Myocyte (in vitro differentiated cells): ENCODE measurements around the gene ART5. TPM values are rescaled to one million over a fixed set of nuclear protein-coding genes. Genes with fewer than 3 reads are reported as not detected.
"Not testable (repeated sequence)": the region's sequence is repeated elsewhere in the genome, so short reads cannot be mapped to it uniquely, and the experiment has no call there.

Experiments
- DNase-seq: peaks from one replicate; pipeline ENCODE4 v3.0.0-alpha.2; 2012; ENCODE audit warnings: low read depth
- total RNA-seq: library from RNA; depleted of rRNA; stranded (reverse); fragments of >200 nt; gene quantifications from 2 replicates; pipeline ENCODE4 v1.2.3, GENCODE V29; 2014

The ART5 gene
- total RNA-seq, 1 donor from 2014 or later = 0.88 TPM

- DNase-seq = no peak
Observed at GRCh38 chr11:3622521-3622920, 19.3 kb downstream of the ART5 start.

- DNase-seq = no peak
Observed at GRCh38 chr11:3617990-3618389, 23.8 kb downstream of the ART5 start.

GRCh38 chr11:3616721-3617460 lies 24.9 kb downstream of the ART5 start:
- peak; percentile 93 for DNase-seq

- DNase-seq = peak; percentile 71
Observed at GRCh38 chr11:3615998-3616397, 25.8 kb downstream of the ART5 start.

- DNase-seq = peak; percentile 97
Observed at GRCh38 chr11:3614742-3615171, 27.0 kb downstream of the ART5 start.

GRCh38 chr11:3613998-3614741 lies 27.6 kb downstream of the ART5 start:
- peak; percentile 34 for DNase-seq

GRCh38 chr11:3611976-3612678 lies 29.7 kb downstream of the ART5 start:
- DNase-seq = no peak

GRCh38 chr11:3610846-3611245 lies 30.9 kb downstream of the ART5 start:
- no peak for DNase-seq

GRCh38 chr11:3609416-3610265 lies 32.2 kb downstream of the ART5 start:
- DNase-seq = peak; percentile 56

GRCh38 chr11:3605771-3606203 lies 36.0 kb downstream of the ART5 start:
- DNase-seq = no peak

- DNase-seq = no peak
Observed at GRCh38 chr11:3605283-3605662, 36.5 kb downstream of the ART5 start.

- DNase-seq = no peak
Observed at GRCh38 chr11:3604167-3604566, 37.6 kb downstream of the ART5 start.

GRCh38 chr11:3600201-3600600 lies 41.6 kb downstream of the ART5 start:
- DNase-seq = not testable (repeated sequence)

GRCh38 chr11:3597743-3598142 lies 44.0 kb downstream of the ART5 start:
- not testable (repeated sequence) for DNase-seq

GRCh38 chr11:3591326-3591725 lies 50.5 kb downstream of the ART5 start:
- not testable (repeated sequence) for DNase-seq

- not testable (repeated sequence) for DNase-seq
Observed at GRCh38 chr11:3590193-3590592, 51.6 kb downstream of the ART5 start.

GRCh38 chr11:3588776-3589175 lies 53.0 kb downstream of the ART5 start:
- not testable (repeated sequence) for DNase-seq
